Motor neuron (in vitro differentiated cells): ENCODE data around the gene PLEKHG4B. TPM values are rescaled to one million over a fixed set of nuclear protein-coding genes. Genes with fewer than 3 reads are reported as not detected.
A peak's percentile ranks its signal among the peaks of the same experiment; 100 is the strongest.
"Not testable (repeated sequence)": the region's sequence is repeated elsewhere in the genome, so short reads cannot be mapped to it uniquely, and the experiment has no call there.

Experiments
- ATAC-seq, 8 experiments: fragments of 200-7000 bp; cut with Tn5 transposase; replicated peaks in 6 of 8; 2 replicates each; pipeline ENCODE4 v1.8.0; 2021; ENCODE audit warnings: mild to moderate bottlenecking in 8 of 8, moderate library complexity in 8 of 8
- H3K27ac ChIP-seq, 2 donors: fragments of 250-450 bp; sonication (Bioruptor Pico); 2 replicates each; pipeline ENCODE4 v1.9.0; 2021; ENCODE audit warnings: antibody characterized with exemption in 2 of 2, mild to moderate bottlenecking in 2 of 2, moderate library complexity in 1 of 2
- H3K4me1 ChIP-seq, 2 donors: fragments of 250-450 bp; sonication (Bioruptor Pico); replicated peaks in 1 of 2; 2 replicates each; pipeline ENCODE4 v1.6.1; 2021; ENCODE audit warnings: antibody characterized with exemption in 2 of 2, mild to moderate bottlenecking in 2 of 2, moderate library complexity in 1 of 2
- H3K4me3 ChIP-seq, 5 donors: fragments of 250-450 bp; sonication (Bioruptor Pico); 2 replicates each; pipeline ENCODE4 v1.9.0; 2021; ENCODE audit warnings: antibody characterized with exemption in 5 of 5, mild to moderate bottlenecking in 5 of 5, moderate library complexity in 4 of 5
- WGBS, 10 experiments: fragments of 450-650 bp; shearing (Covaris generic); methylation state at CpG; one replicate each; pipeline ENCODE4 v1.0.0; 2022; 5-methylcytosine and 5-hydroxymethylcytosine counted together
- in situ Hi-C, 9 experiments: fragments of 400-800 bp; cut with MboI; loops; one replicate each; pipeline ENCODE4 v1.15.0; 2021; ENCODE audit warnings: low sequenced_read_pairs in 9 of 9, low pct_unique_long_range_greater_than_20kb in 2 of 9; ENCODE audit not compliant: unreplicated experiment in 9 of 9
- total RNA-seq, 8 experiments: library from RNA; unstranded; fragments of 300-600 nt; gene quantifications; 2 replicates each; pipeline versions ENCODE4 v1.2.3 to v1.2.4, GENCODE V29; 2022

The PLEKHG4B gene
- total RNA-seq, 8 experiments from 2014 or later, result 0.09 to 7.3 (median 3.2) TPM

- in situ Hi-C loops, result no loop called here
- peaks cover 14 to 17% of the 10 kb centered on the region in 2 donors for H3K4me1 ChIP-seq
- 20 to 87% (median 70%) methylated on average over 2 to 12 of the region's 15 CpGs; no CpG with 5 or more reads in 1 of the 10 experiments for WGBS, 10 experiments
- H3K4me3 ChIP-seq, result peak overlapping the region in 1 of 5 donors; percentile 35
- ATAC-seq, result no peak
- no peak overlapping the region for H3K27ac ChIP-seq
These were observed 1.4 kb downstream of the PLEKHG4B start for GRCh38 chr5:93221-93980.

- in situ Hi-C loops, result no loop called here
- WGBS, 10 experiments, result 84 to 100% (median 96%) methylated on average over 1 to 4 of the region's 11 CpGs; no CpG with 5 or more reads in 6 of the 10 experiments
- ATAC-seq, result no peak
- Histone ChIP-seq H3K4me3 (no peak overlapping the region), H3K4me1 (peaks cover 14 to 19% of the 10 kb centered on the region in 2 donors), H3K27ac (no peak overlapping the region)
These were observed 2.3 kb downstream of the PLEKHG4B start for GRCh38 chr5:94113-94892.

- Histone ChIP-seq H3K4me1 (peaks cover 20 to 27% of the 10 kb centered on the region in 2 donors), H3K27ac (no peak overlapping the region), H3K4me3 (no peak overlapping the region)
- ATAC-seq, result no peak
- in situ Hi-C loops, result no loop called here
- 40 to 100% (median 90%) methylated on average over 1 to 6 of the region's 12 CpGs; no CpG with 5 or more reads in 5 of the 10 experiments for WGBS, 10 experiments
These were observed 3.4 kb downstream of the PLEKHG4B start for GRCh38 chr5:95241-95980.

DNA sequence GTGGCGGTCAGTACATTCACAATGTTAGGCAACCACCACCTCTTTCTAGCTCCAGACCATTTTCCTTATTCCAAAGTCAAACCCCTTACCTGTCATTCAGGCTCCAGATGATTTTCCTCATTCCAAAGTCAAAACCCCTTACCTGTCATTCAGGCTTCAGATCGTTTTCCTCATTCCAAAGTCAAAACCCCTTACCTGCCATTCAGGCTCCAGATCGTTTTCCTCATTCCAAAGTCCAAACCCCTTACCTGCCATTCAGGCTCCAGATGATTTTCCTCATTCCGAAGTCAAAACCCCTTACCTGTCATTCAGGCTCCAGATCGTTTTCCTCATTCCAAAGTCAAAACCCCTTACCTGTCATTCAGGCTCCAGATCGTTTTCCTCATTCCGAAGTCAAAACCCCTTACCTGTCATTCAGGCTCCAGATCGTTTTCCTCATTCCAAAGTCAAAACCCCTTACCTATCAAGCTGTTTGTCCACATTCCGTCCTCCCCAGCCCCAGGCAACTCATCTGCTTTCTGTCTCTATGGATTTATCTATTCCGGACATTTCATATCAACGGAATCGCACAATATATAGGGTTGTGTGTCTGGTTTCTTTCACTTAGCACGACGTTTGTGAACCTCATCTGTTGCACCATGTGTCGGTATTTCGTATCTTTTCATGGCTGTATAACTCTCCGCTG, 5.2 kb downstream of the PLEKHG4B start:
- WGBS, 10 experiments, result 32 to 97% (median 89%) methylated on average over 2 to 13 of the region's 17 CpGs
- ATAC-seq, result no peak
- no peak overlapping the region for H3K27ac ChIP-seq
- peaks cover 16 to 27% of the 10 kb centered on the region in 2 donors for H3K4me1 ChIP-seq
- in situ Hi-C loops, result no loop called here
- H3K4me3 ChIP-seq, result no peak overlapping the region

GRCh38 chr5:99815-100214, 7.8 kb downstream of the PLEKHG4B start:
- Histone ChIP-seq H3K4me3 (no peak overlapping the region), H3K27ac (no peak overlapping the region), H3K4me1 (peaks cover 6 to 16% of the 10 kb centered on the region in 2 donors)
- in situ Hi-C loops, result no loop called here
- peak in 1 of 8 experiments; percentile 48 for ATAC-seq
- WGBS, 10 experiments, result 0 to 100% (median 50%) methylated on average over 1 to 3 of the region's 3 CpGs; no CpG with 5 or more reads in 2 of the 10 experiments

GRCh38 chr5:102411-103043, 10.6 kb downstream of the PLEKHG4B start:
- no peak overlapping the region for H3K27ac ChIP-seq
- peak in 5 of 8 experiments; percentile 18 to 66 (median 23) for ATAC-seq
- 0 to 100% (median 74%) methylated on average over 1 to 7 of the region's 15 CpGs; no CpG with 5 or more reads in 2 of the 10 experiments for WGBS, 10 experiments

GRCh38 chr5:104106-104505, 12.1 kb downstream of the PLEKHG4B start:
- in situ Hi-C loops, H3K27ac ChIP-seq, H3K4me3 ChIP-seq: not testable (repeated sequence)
- ATAC-seq, result peak in 2 of 8 experiments; percentile 32 to 65
- peaks cover 26 to 37% of the 10 kb centered on the region in 2 donors for H3K4me1 ChIP-seq
- WGBS, 10 experiments, result 0 to 100% (median 93%) methylated on average over 1 to 5 of the region's 9 CpGs; no CpG with 5 or more reads in 1 of the 10 experiments

More at GRCh38 chr5:102411-103043, 10.6 kb downstream of the PLEKHG4B start:
- peaks cover 26 to 37% of the 10 kb centered on the region in 2 donors for H3K4me1 ChIP-seq
- in situ Hi-C loops, result no loop called here
- no peak overlapping the region for H3K4me3 ChIP-seq

DNA sequence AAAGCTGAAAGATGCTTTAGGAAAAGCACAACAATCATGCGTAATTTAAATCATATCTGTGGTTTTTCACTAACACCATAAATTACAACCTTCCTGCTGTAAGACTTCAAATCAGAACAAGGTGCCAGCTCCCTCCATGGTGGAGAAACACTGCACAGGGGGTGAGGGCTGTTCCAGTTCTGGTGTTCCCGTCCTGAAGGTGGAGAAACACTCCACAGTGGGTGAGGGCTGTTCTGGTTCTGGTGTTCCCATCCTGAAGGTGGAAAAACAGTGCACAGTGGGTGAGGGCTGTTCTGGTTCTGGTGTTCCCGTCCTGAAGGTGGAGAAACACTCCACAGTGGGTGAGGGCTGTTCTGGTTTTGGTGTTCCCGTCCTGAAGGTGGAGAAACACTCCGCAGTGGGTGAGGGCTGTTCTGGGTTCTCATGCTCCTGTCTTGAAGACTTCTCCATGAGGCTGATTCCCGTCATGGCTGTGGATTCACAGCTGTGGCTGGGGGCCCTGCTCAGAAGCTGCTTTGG, 12.9 kb downstream of the PLEKHG4B start:
- peaks cover 22 to 30% of the 10 kb centered on the region in 2 donors for H3K4me1 ChIP-seq
- in situ Hi-C loops, result no loop called here
- ATAC-seq, result peak in 1 of 8 experiments; percentile 18
- WGBS, 10 experiments, result 10 to 100% (median 66%) methylated on average over 1 to 4 of the region's 6 CpGs; no CpG with 5 or more reads in 2 of the 10 experiments
- no peak overlapping the region for H3K4me3 ChIP-seq
- no peak overlapping the region for H3K27ac ChIP-seq

GRCh38 chr5:105504-106070, 13.6 kb downstream of the PLEKHG4B start:
- in situ Hi-C loops, result no loop called here
- Histone ChIP-seq H3K4me1 (peaks cover 20 to 27% of the 10 kb centered on the region in 2 donors), H3K27ac (peak overlapping the region in 1 of 2 donors; percentile 1), H3K4me3 (no peak overlapping the region)
- 33 to 83% (median 56%) methylated on average over 1 to 12 of the region's 13 CpGs; no CpG with 5 or more reads in 2 of the 10 experiments for WGBS, 10 experiments
- peak in 5 of 8 experiments; percentile 50 to 74 (median 69) for ATAC-seq

- H3K27ac ChIP-seq, result no peak overlapping the region
- in situ Hi-C loops, result no loop called here
- ATAC-seq, result peak in 5 of 8 experiments; percentile 25 to 62 (median 55)
- WGBS, 10 experiments, result 13 to 92% (median 74%) methylated on average over 1 to 5 of the region's 13 CpGs; no CpG with 5 or more reads in 4 of the 10 experiments
- H3K4me3 ChIP-seq, result no peak overlapping the region
- H3K4me1 ChIP-seq, result peaks cover 20 to 27% of the 10 kb centered on the region in 2 donors
These were observed 14.6 kb downstream of the PLEKHG4B start for GRCh38 chr5:106587-106986.

DNA sequence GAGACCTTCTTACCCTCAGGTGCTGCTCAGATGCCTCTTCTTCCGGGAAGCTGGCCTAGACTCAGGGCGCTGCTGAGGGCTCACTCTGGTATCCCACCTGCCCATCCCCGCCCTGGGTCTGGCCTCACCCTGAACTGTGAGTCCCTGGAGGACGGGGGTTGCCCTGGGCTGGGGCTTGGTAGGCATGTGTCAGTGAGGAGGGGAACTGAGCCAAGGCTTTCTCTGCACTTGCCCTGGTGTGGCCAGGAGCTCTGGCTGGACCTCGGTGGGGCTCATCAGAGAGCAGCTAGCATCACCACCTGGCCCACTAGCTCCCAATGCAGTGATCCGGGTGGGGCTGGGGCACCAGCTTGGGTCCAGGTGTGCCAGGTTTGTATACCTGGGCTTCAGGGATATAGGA, 15.6 kb downstream of the PLEKHG4B start:
- no peak for ATAC-seq
- 100% methylated on average over 1 to 2 of the region's 6 CpGs; no CpG with 5 or more reads in 8 of the 10 experiments for WGBS, 10 experiments
- no peak overlapping the region for H3K27ac ChIP-seq
- peaks cover 20 to 26% of the 10 kb centered on the region in 2 donors for H3K4me1 ChIP-seq
- no peak overlapping the region for H3K4me3 ChIP-seq
- in situ Hi-C loops, result no loop called here
